Limb (tissue), 2 donors: Measurements from ENCODE around the gene FDPS.

Experiments
- DNase-seq, 2 donors: peaks; one replicate each; pipeline ENCODE4 v3.0.0-alpha.2; 2016; ENCODE audit errors: extremely low spot score in 2 of 2

Gene FDPS

DNA sequence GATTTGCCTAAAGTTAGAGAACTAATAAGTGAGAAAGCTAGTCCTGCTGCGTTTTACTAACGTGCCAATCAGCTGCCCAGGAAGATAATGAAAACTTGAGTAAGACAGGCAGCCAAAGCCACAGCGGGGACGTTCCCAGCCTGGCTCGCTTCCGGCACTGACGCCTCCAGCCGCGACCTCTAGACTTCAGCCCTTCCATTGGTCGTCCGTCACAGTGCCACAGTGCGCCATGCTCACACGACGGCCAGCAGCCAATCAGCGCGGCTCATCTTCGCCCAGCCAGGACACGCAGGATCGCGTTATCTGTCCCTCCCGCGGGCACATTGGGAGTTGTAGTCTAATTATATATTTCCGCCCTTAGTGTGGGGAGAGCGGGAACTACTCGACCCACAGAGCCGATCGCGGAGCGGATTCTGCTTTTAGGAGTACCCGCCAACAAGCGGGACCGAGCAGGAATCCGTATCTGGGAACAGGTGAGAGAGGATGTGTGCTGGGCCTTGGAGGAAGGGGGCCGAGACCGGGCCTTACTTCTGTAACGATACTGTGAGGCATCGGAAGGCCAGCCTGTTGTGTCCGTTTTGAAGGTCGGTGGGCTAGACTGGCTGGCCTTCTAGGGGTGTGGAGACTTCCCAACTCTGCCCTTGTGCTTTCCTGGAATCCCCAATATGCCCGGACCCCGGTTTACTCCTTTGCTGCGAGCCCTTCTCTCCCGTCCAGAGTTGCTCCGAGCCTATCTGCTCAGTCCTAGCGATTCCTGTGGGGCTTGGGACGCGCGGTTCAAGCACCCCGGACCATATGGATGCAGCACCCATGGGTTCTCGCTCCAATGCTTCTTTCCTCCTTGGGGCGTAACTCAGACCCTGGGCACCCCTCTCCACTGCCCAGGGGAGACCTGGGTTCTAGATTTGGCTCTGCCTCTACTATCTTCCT, at the start of gene FDPS:
FDPS (plus strand) TSS at position 374 of the 930 bp plus-strand sequence. CDS start 924 bp downstream, outside the sequence.
- peak; percentile 97 to 99 for DNase-seq

DNA sequence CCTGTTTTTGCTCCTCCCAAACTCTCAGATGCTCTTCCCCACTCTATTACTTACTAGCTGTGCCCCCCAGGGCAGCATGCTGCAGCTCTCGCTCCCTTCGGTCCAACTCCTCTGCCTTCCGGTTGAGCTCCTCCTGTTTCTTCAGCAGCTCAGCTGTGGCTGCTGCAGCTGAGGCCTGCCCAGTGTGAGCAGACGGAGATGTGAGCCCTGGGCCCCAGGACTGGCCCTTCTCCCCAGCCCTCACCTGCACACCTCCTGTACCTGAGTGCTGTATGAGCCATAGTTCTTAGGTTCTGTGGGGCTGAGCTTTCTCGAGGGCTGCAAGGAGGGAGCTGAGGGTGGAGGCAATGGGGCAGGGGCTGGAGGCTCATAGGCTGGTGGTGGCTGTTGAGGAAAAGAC, 48.4 kb upstream of the FDPS start:
- DNase-seq = no peak

DNA sequence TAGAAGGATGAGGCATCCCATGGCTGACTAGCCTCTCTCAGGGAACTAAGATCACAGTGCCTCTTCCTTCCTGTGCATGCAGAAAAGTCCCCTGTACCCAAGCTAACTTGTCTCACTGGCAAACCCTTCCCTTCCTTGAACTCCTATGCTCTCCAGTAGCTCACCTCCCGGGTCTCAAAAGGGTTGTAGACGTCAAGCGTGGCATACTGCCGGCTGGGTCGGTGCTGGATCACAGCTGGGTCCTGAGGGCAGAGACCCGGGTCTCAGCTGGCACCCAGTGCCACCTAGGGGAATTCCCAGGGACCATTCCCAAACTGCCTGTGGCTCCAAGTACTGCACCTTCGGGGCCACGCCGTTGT, 47.2 kb upstream of the FDPS start:
- DNase-seq = no peak

DNA sequence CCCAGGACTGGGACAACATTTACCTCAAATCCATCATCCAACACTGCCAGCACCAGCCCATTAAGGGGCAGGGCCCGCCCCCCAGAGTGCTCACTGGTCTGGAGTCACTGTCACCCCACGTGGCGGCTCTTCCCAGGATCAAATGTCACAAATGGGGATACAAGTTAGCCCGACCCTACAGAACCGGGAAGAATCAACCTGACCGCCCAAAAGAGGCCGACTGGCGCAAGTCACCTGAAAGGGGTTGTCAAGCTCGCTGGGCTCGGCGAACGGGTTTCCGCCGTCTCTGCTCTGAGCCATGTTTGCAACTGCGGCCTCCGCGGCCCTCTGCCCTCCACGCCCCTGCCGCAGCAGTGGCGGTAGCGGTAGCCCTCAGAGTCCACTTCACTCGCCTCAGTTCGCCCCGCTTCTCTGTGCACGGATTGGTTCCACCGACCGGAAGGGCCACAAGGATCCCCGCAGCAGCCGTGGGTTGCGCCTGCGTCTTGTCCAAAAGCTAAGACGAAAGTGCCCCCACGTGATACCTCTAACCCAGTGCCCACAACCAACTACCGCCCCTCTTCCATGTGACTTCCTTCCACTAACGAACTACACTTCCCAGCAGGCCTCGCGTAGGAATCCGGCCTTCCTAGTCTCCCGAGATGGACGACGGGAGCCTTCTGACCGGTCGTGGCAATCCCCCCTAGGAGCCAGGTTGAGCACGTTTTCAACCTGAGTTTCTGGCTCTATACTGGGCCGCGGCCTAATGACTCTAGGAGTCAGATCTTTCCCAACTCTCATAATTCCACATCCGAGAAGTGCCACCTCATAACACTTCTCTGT, 46.6 kb upstream of the FDPS start, which contains the start of gene SCAMP3:
SCAMP3 (minus strand) TSS at position 509 of the 822 bp plus-strand sequence; CDS start at position 300, 209 bp downstream.
- DNase-seq = peak; percentile 91 to 98

DNA sequence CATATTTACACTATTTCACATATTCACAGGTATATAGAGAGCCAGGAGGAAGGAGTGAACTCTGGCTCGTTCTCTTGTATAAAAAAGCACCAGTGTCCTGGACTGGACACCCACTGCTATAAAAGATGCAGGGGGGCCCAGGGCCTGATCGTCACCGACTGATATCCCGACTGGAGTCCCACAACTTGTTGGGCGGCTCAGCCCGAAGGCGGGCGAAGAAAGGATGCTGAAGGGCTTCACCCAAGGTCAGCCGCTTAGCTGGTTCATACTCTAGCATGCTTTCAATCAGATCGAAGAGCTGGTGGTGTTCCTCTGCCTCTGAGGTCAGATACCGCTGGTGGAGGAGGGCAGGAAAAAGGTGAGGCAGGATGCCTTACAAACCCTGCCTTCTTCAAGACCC, 45.6 kb upstream of the FDPS start:
- no peak for DNase-seq

DNA sequence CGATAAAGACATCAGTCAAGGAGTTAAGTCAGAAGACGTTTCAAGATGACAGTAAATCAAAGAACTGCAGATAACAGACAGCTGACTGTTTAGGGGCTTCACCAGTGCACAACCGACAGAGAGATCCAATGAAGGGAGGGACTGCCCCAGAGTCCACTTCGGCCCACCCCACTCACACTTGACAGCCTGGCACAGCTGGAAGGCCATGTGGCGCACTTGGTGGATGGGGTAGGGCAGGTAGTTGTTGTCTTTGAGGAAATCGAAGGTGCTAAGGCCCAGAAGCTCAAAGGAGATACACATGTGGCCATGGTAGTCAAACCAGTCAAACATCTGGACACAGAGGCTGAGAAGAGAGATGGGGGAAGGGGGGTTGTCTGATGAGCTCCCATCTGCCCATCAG, 42.1 kb upstream of the FDPS start:
- no peak for DNase-seq

DNA sequence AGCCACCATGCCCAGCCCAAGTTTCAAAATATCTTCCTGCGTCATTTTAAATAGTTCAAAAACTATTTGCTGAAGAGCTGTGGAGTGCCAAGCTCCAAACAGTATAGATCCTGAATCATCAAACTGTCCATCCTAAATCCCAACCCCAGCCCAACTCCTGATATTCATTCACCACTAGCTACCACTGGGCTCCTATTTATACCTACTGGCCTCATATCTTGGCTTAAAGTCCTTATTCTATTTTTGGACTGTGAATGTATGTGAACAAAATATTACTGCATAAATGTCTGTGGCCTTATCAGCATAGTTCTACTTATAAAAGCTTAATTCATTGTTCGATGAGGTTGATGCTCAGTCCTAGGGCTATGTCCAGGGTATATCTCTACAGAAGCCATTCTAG, 41.3 kb upstream of the FDPS start:
- no peak for DNase-seq

DNA sequence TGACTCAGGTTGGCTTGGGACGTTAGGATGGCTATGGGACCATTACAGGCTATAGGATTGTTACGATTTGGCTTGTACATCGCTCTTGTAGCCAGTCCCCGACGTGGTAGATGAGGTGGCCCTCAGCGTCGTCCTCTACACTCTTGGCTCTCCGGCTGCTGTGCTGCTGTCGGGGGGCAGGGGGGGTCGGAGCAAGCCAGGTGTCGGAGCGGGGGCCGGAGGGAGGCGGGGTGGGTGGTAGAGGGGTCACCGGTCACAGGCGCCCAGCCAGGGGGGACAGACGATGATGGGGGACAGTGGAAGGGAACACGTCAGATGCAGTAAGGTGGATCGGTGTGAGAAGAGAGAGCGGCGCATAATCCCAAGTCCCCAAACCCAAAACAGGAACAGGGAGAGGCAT, 40.0 kb upstream of the FDPS start:
- DNase-seq = no peak

DNA sequence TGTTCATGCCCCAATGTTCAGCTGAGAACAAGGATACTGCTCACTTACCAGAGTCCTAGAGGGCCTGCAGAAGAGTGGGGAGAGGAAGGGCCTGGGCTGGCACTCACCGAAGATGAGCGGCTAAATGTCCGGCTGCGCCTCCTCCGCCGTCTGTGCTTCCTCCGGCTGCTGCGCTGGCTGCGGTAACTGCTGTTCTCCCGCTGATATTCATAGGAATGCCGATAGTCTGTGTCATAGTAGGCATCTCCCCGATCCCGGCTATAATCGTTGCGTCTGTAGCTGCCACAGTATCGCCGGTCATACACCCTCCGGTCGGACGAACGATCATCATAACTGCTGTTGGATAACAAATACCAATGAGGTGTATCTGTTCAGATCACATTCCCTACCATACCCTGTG, 39.3 kb upstream of the FDPS start:
- DNase-seq = no peak

DNA sequence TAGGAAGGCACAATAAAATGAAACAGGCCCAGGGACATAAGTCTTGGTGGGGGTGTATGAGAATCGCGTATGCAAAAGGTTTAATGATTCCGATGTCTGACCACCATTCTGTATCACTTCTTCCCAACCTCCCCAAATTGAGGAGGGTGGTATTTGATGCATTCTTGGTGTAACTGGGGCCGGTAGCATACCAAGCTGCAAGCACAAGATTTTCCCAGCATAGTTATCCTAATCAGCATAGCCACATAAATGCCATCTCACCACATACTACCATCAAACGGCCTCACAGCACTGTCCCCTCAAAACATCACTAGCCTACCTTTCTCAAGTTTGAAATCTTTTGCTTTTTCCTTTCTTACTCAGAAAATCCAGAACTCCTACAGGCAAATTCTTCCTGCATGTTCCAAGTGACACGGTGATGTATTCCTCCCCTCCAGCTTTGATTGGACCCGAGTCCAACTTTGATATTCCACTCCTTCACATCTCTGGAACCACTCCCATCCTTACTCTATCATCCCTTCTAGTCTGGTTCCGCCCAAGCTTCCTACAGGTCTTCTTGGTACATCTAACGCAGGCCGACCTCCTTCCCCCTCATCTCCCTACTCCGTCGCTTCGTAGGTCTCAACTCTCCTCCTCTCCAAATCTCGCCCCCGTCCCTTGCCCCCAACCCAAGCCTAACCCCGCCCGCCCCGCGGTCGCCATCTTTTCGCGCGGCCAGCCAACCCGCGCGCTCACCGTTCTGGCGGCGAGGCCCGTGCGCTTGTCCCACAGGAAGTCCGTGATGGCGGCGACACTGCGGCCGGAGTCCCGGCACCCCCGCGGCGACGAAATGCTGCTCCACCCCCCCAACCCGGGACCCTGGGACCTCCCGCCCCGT, 36.0 kb upstream of the FDPS start:
- DNase-seq = peak in 1 of 2 donors; percentile 44

DNA sequence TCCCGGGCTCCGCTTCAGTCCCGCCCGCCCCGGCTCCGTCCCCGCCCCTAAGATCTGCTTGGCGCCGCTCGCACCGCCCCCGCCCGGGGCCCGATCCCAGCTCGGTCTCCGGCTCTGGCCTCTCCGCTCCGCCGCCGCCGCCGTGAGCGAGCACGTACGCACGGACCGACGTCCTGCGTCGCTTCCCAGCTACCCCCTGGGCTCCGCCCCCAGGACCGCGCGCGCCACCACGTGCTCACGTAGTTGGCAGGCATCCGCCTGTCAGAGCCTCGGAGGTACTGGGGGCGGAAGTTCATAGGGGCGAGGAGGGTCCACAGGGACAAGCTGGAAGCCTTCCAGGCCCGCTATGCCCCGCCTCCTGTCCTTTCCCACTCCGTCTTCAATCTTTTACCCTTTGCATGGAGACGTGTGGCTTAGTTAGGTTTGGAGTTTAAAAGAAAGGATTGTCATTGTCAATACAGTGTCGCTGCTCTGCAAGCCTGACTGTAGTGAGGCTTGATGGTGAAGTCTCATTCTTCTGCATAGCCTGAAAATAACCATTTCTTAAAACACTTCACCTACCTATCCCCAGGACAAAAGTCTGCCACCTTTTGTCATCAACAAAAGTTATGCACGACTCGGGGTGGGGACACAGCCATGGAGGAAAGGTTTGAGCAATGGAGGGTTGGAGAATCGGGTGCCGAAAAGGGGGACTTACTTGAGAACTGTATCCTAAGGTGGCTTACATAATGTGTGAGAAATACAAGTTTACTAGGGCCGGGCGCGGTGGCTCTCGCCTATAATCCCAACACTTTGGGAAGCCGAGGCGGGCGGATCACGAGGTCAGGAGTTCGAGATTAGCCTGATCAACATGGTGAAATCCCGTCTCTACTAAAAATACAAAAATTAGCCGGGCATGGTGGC, 35.1 kb upstream of the FDPS start, which contains the start of gene CLK2:
CLK2 (minus strand) TSS at position 162 of the 903 bp plus-strand sequence. CDS start 2,527 bp downstream, outside the sequence.
- DNase-seq = peak; percentile 95 to 97

DNA sequence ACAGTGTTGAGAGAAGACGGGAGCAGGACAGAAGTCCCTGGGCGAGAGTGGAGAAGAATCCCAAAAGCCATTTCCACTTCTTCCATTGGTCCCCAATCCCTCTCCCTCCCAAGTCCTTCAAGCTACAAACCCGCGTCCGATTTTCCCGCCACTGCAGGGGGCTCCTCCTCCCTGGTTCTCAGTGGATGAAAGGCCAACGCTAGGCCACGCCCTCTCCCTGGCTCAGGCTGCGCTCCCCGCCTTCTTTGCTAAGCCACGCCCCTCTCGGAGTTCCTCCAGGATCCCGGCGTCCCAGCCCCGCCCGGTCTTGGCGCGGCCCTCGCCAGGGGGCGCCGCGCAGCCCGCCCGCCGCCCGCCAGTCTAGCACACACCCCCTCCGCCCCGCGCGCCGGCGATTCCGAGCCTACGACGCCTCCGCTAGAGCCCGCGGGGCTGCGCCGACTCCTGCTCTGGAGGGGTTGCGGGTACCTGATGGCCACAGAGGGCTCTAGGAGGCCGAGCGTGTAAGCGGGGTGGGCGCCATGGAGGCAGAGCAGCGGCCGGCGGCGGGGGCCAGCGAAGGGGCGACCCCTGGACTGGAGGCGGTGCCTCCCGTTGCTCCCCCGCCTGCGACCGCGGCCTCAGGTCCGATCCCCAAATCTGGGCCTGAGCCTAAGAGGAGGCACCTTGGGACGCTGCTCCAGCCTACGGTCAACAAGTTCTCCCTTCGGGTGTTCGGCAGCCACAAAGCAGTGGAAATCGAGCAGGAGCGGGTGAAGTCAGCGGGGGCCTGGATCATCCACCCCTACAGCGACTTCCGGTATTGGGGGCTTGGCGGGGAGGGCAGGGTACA, 31.4 kb upstream of the FDPS start, which contains the start of gene HCN3:
HCN3 (plus strand) TSS at position 394 of the 832 bp plus-strand sequence; CDS start at position 522, 128 bp downstream.
- peak; percentile 97 to 99 for DNase-seq

DNA sequence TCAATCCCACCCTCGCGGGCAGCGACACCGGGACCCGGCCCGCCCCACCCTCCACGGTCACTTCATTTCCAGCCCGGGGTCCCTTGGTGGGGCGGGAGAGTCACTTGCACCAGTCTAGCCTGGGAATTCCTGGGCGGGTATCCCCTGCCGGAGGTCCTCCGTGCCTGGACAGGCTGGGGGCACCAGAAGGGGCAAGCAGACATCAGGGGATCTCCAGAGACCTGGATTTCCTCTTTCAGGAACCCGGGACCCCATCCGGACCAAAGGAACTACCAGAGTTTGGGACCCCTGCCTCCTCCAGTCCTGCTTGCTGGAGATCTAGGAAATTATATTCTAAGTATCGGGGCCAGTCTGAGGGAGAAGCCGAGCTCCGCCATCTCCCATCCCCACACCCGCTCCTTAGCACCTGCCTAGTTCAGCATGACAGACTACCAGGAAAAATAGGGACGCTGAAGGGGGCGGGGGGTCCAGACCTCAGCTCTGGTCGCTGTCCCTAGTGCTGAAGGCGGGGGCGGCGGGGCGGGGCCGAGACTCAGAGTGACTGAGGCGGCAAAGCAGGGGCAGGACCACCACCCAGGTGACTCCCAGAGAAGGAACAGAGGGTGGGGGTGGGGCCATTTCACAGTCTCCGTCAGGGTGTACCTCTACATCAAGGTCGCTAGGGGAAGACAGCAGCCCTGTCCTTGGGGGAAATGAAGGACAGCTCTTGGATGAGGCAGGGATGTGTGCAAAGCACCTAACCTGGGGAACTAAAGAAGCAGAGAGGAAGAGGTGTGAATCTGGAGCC, 30.6 kb upstream of the FDPS start:
- peak in 1 of 2 donors; percentile 85 for DNase-seq

DNA sequence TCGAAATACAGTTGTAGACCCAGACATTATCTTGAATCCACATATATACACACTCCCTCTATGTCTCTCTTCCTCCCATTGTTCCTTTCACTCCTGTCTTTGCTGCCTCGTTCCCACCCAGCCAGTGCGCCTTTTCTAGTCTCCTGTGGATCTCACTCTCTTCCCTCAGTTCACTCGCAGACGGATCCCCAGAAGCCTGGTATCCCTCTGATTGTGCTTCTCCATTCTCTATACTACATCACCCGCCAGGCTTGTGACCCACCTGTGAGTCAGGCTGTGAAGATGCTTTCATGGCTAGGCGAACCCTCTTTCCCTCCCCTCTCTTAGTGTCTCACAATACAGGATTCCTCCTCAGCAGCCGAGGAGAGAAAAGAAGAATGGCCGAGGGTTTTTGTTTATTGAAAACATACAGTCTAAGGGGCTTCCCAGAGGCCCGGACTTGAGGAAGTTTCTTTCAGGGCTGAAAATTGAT, 29.9 kb upstream of the FDPS start:
- DNase-seq = no peak

DNA sequence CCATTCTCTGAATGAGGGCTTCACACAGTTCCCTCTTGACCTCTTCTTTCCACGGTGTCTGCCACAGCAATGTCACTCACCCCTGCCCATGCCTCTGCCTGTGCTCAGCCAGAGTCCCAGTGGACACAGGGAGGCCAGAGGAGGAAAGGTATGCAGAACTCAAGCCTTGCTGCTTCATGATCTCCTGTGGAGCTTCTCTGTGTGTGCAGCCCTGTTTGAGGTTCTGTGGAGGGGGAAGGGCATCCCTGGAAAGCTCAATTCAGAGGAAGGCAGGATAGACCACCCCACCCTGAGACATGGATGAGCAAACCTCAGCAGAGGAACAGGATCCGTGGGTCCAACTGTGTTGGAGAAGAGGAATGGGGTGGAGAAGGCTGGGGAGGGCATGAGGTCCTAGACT, 29.4 kb upstream of the FDPS start:
- DNase-seq = no peak

DNA sequence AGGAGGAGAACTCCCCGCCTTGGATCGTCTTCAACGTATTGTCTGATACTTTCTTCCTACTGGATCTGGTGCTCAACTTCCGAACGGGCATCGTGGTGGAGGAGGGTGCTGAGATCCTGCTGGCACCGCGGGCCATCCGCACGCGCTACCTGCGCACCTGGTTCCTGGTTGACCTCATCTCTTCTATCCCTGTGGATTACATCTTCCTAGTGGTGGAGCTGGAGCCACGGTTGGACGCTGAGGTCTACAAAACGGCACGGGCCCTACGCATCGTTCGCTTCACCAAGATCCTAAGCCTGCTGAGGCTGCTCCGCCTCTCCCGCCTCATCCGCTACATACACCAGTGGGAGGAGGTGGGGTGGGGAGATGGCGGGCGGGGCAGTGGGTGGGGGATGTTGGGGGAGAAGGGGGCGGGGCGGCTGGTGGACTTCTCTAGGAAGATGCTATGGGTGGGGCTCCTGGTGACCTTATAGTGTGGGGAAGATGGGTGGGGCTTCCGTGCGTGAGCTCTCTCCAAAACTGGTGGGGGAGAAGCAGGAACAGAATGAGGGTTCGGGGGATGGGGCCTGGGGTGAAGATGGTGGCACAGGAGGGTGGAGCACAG, 26.1 kb upstream of the FDPS start:
- no peak for DNase-seq

DNA sequence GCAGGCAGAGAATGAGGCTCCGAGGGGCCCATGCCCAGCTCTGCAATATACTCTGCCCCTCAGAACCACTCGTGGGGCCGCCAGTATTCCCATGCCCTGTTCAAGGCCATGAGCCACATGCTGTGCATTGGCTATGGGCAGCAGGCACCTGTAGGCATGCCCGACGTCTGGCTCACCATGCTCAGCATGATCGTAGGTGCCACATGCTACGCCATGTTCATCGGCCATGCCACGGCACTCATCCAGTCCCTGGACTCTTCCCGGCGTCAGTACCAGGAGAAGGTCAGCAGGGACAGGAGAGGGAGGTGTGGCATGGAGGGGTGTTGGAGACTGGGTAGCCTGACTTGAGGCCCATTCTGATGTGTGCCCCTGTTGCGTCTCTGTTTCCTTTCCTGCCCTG, 24.2 kb upstream of the FDPS start:
- no peak for DNase-seq

DNA sequence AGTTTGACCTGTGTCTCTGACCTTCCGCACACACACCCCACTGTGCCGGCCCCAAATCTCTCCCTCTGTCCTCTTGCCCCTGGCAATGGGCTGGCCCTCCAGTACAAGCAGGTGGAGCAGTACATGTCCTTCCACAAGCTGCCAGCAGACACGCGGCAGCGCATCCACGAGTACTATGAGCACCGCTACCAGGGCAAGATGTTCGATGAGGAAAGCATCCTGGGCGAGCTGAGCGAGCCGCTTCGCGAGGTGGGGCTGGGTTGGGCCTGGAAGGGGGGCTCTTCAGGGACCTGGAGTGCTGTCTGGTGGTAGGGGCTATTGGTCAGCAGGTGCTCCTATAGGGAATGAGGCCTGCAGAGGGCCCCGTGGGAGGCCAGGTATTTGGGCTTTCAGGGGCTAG, 23.6 kb upstream of the FDPS start:
- DNase-seq = no peak
